ENCODE data around the gene CCDC12.

CCDC12 gene

GRCh38 chr3:46877406-46878125, 99.0 kb downstream of the CCDC12 start, which contains the start of gene PTH1R:
Gene PTH1R (plus strand): TSS chr3:46877721. CDS start chr3:46883560, 5,839 bp downstream.
- peak; percentile 5 for DNase-seq (ENCODE audit: low spot score)
- no peak for FAIRE-seq

- DNase-seq (ENCODE audit: low spot score), result peak; percentile 63
- FAIRE-seq, result no peak
These were observed 99.9 kb downstream of the CCDC12 start for GRCh38 chr3:46876313-46877300.

GRCh38 chr3:46875560-46875959, 101.0 kb downstream of the CCDC12 start:
- no peak for DNase-seq (ENCODE audit: low spot score)
- no peak for FAIRE-seq

GRCh38 chr3:46874430-46874829, 102.1 kb downstream of the CCDC12 start:
- DNase-seq (ENCODE audit: low spot score) (no peak), FAIRE-seq (no peak)

GRCh38 chr3:46873521-46873920, 103.0 kb downstream of the CCDC12 start:
- no peak for FAIRE-seq

More at GRCh38 chr3:46873521-46873920, 103.0 kb downstream of the CCDC12 start:
- no peak for DNase-seq (ENCODE audit: low spot score)
